Osteocyte (in vitro differentiated cells): Measurements from ENCODE around the gene ATAD3B. TPM values are rescaled to one million over a fixed set of nuclear protein-coding genes. Genes with fewer than 3 reads are reported as not detected.
"Not testable (repeated sequence)": the region's sequence is repeated elsewhere in the genome, so short reads cannot be mapped to it uniquely, and the experiment has no call there.

ENCODE experiments used
- DNase-seq: peaks from one replicate; pipeline ENCODE4 v3.0.0; 2021; ENCODE audit warnings: mixed read lengths; ENCODE audit not compliant: unreplicated experiment; ENCODE audit errors: extremely low spot score
- H3K27ac Mint-ChIP-seq: one replicate; pipeline ENCODE4 v1.8.0; 2021; ENCODE audit warnings: mild to moderate bottlenecking, mixed read lengths; ENCODE audit not compliant: unreplicated experiment
- H3K27me3 Mint-ChIP-seq: one replicate; pipeline ENCODE4 v1.8.0; 2021; ENCODE audit warnings: mixed read lengths; ENCODE audit not compliant: unreplicated experiment
- H3K36me3 Mint-ChIP-seq: one replicate; pipeline ENCODE4 v1.8.0; 2021; ENCODE audit warnings: mixed read lengths; ENCODE audit not compliant: unreplicated experiment
- H3K4me1 Mint-ChIP-seq: one replicate; pipeline ENCODE4 v1.8.0; 2021; ENCODE audit warnings: mixed read lengths; ENCODE audit not compliant: unreplicated experiment
- H3K4me3 Mint-ChIP-seq: one replicate; pipeline ENCODE4 v1.8.0; 2021; ENCODE audit warnings: mild to moderate bottlenecking, moderate library complexity, mixed read lengths; ENCODE audit not compliant: unreplicated experiment
- H3K9me3 Mint-ChIP-seq: one replicate; pipeline ENCODE4 v1.8.0; 2021; ENCODE audit warnings: mixed read lengths; ENCODE audit not compliant: unreplicated experiment
- CTCF ChIP-seq: fragments of 200-600 bp; sonication (generic); IDR thresholded peaks from 2 replicates; pipeline ENCODE4 v1.5.0; 2021; ENCODE audit warnings: antibody characterized with exemption, mild to moderate bottlenecking, moderate library complexity
- total RNA-seq: library from RNA; stranded (reverse); gene quantifications from 2 replicates; pipeline ENCODE4 v1.2.1, GENCODE V29; 2021

ATAD3B gene
- total RNA-seq, 1 donor from 2014 or later, result 26.9 TPM

DNA sequence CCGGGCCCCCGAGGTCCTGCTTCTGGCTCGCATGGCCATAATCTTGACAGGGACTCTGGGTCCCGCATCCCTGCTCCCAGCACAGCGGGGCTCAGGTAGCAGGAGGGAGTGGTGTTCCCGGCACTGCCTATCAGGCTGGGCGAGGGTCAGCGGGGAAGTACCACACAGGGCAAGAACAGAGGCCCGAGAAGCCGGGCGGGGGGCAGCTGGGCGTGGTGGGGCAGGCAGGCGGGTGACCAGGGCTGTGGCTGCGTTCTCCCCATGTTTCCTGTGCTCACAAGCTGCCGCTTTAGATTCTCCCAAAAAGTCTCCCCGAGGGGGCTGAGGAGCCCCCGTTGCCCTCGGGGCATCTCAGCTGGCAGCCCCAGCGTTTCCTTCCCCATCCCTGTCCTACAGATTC, 18.3 kb downstream of the ATAD3B start:
- Mint-ChIP-seq H3K9me3 (no peaks in the 10 kb centered on the region), H3K4me3 (no peak overlapping the region), H3K4me1 (no peaks in the 10 kb centered on the region), H3K36me3 (peaks cover 38% of the 10 kb centered on the region), H3K27ac (no peak overlapping the region), H3K27me3 (no peaks in the 10 kb centered on the region)
- no peak for TF ChIP-seq CTCF
- DNase-seq, result no peak

DNA sequence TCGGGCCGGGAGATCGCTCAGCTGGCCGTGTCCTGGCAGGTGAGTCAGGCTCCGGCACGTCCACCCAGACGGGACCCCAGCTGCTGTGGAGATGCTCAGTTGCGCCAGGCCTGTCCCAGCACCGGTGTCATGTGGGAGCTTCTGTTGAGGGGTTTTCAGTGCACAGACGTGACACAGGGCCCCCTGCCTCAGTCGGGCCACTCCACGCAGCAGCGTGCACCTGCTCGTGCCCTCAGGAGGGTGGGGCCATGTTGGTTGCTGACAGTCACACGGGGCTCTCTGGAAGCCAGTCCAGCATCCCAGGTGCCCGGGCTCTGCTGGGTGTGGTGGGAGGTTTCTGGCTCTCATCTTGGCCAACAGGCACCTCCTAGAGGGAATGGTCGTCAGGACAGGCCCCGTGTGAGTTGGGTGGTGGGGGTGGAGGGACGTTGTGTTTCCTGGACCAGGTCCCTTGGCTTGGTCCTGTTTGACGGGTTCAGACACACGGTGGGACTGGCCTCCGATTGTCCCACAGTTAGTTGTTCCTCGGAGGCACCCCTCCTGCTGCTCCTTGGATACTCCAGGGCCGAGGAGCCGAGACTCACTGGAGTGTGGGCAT, 19.2 kb downstream of the ATAD3B start:
- no peaks in the 10 kb centered on the region for H3K27me3 Mint-ChIP-seq
- H3K27ac Mint-ChIP-seq, result no peak overlapping the region
- no peak for DNase-seq
- no peak overlapping the region for H3K4me3 Mint-ChIP-seq
- H3K4me1 Mint-ChIP-seq, result no peaks in the 10 kb centered on the region
- no peak for TF ChIP-seq CTCF
- H3K36me3 Mint-ChIP-seq, result peaks cover 38% of the 10 kb centered on the region
- H3K9me3 Mint-ChIP-seq, result no peaks in the 10 kb centered on the region

- H3K4me3 Mint-ChIP-seq, result no peak overlapping the region
- no peak for TF ChIP-seq CTCF
- H3K9me3 Mint-ChIP-seq, result no peaks in the 10 kb centered on the region
Observed at GRCh38 chr1:1491601-1492000, 20.0 kb downstream of the ATAD3B start.

DNA sequence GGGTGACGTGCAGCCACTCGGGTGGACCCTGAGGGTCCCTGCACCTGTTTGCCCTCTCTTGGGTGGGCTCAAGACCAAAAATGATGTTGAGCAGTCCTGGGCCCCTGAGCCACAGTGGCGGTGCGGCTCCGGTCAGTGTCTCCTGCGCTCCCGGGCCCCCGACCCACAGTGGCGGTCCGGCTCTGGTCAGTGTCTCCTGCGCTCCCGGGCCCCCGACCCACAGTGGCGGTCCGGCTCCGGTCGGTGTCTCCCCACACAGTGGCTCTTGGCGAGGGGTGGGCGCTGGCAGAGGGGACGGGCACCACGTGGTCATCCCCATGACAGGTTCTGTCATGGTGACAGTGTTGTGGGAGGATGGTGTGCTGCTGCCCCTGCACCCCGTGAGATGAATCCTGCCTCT, 22.7 kb downstream of the ATAD3B start:
- H3K4me1 Mint-ChIP-seq, H3K4me3 Mint-ChIP-seq, DNase-seq, H3K9me3 Mint-ChIP-seq, H3K27me3 Mint-ChIP-seq, H3K27ac Mint-ChIP-seq: not testable (repeated sequence)
- H3K36me3 Mint-ChIP-seq, result peaks cover 32% of the 10 kb centered on the region

More at GRCh38 chr1:1491601-1492000, 20.0 kb downstream of the ATAD3B start:
- H3K27me3 Mint-ChIP-seq, result no peaks in the 10 kb centered on the region
- no peaks in the 10 kb centered on the region for H3K4me1 Mint-ChIP-seq
- H3K27ac Mint-ChIP-seq, result no peak overlapping the region
- no peak for DNase-seq
- H3K36me3 Mint-ChIP-seq, result peaks cover 38% of the 10 kb centered on the region

GRCh38 chr1:1495461-1495975, 24.0 kb downstream of the ATAD3B start:
- H3K4me3 Mint-ChIP-seq, H3K9me3 Mint-ChIP-seq, DNase-seq, H3K4me1 Mint-ChIP-seq, H3K27me3 Mint-ChIP-seq, H3K27ac Mint-ChIP-seq: not testable (repeated sequence)
- H3K36me3 Mint-ChIP-seq, result peaks cover 23% of the 10 kb centered on the region

- H3K27me3 Mint-ChIP-seq, H3K4me1 Mint-ChIP-seq, H3K36me3 Mint-ChIP-seq, DNase-seq, H3K9me3 Mint-ChIP-seq: not testable (repeated sequence)
- TF ChIP-seq CTCF, result peak; percentile 69
- peak overlapping the region; percentile 98 for H3K27ac Mint-ChIP-seq
- peak overlapping the region; percentile 66 for H3K4me3 Mint-ChIP-seq
Observed at GRCh38 chr1:1504777-1505365, 33.3 kb downstream of the ATAD3B start.
